ENCODE measurements around the gene CA12.

- no peak for TF ChIP-seq CTCF (IDR thresholded peaks at IDR 0.05)
- no peak for TF ChIP-seq HMGA2 (CRISPR knock-in tag; IDR thresholded peaks at IDR 0.05)
- no peak for TF ChIP-seq NR2C2 (CRISPR knock-in tag; IDR thresholded peaks at IDR 0.05)
- TF ChIP-seq ATF1 (CRISPR knock-in tag; IDR thresholded peaks at IDR 0.05) = no peak
- TF ChIP-seq ARID4B (CRISPR knock-in tag; IDR thresholded peaks at IDR 0.05; ENCODE audit: borderline replicate concordance) = no peak
- no peak for TF ChIP-seq ATF3 (CRISPR knock-in tag; conservative IDR thresholded peaks at IDR 0.05)
- no peak for TF ChIP-seq USF2 (CRISPR knock-in tag; IDR thresholded peaks at IDR 0.05)
- TF ChIP-seq IRF1 (CRISPR knock-in tag; IDR thresholded peaks at IDR 0.05) = no peak
- TF ChIP-seq IRF2 (CRISPR knock-in tag; IDR thresholded peaks at IDR 0.05; ENCODE audit: borderline replicate concordance, low read depth) = no peak
- TF ChIP-seq E2F4 (CRISPR knock-in tag; IDR thresholded peaks at IDR 0.05; ENCODE audit: borderline replicate concordance, low read depth) = no peak
These were observed 39.7 kb downstream of the CA12 start for GRCh38 chr15:63341898-63342297.
